H9 (cell line): Measurements from ENCODE around the gene IL15RA. TPM values are rescaled to one million over a fixed set of nuclear protein-coding genes. Genes with fewer than 3 reads are reported as not detected.

ENCODE experiments used
- DNase-seq: peaks from one replicate; pipeline ENCODE4 v3.0.0-alpha.2; 2017
- H2AFZ ChIP-seq: one replicate; pipeline ENCODE4 v1.6.1; 2013; ENCODE audit warnings: mild to moderate bottlenecking, low read length, control low read depth, moderate library complexity
- H2AK5ac ChIP-seq: 2 replicates; pipeline ENCODE4 v1.6.1; 2013; ENCODE audit warnings: low read length, control low read depth, mixed read lengths; ENCODE audit not compliant: insufficient read length
- H2BK120ac ChIP-seq: one replicate; pipeline ENCODE4 v1.6.1; 2013; ENCODE audit warnings: low read depth, mild to moderate bottlenecking, low read length, control low read depth, inconsistent platforms; ENCODE audit not compliant: poor library complexity, severe bottlenecking
- H2BK12ac ChIP-seq: 2 replicates; pipeline ENCODE4 v1.6.1; 2013; ENCODE audit warnings: low read length, control low read depth, mixed read lengths, low read depth; ENCODE audit not compliant: insufficient read length
- H2BK15ac ChIP-seq: 2 replicates; pipeline ENCODE4 v1.6.1; 2013; ENCODE audit warnings: low read depth, low read length, control low read depth
- H2BK20ac ChIP-seq: one replicate; pipeline ENCODE4 v1.6.1; 2013; ENCODE audit warnings: low read depth, mild to moderate bottlenecking, low read length, control low read depth, inconsistent platforms; ENCODE audit not compliant: poor library complexity, severe bottlenecking
- H2BK5ac ChIP-seq: 2 replicates; pipeline ENCODE4 v1.6.1; 2013; ENCODE audit warnings: low read length, control low read depth, mixed read lengths; ENCODE audit not compliant: insufficient read length
- H3K14ac ChIP-seq: 2 replicates; pipeline ENCODE4 v1.6.1; 2013; ENCODE audit warnings: low read length, control low read depth; ENCODE audit not compliant: insufficient read depth
- H3K18ac ChIP-seq: 2 replicates; pipeline ENCODE4 v1.6.1; 2013; ENCODE audit warnings: low read depth, mild to moderate bottlenecking, mixed read lengths, low read length, control low read depth; ENCODE audit not compliant: insufficient read length
- H3K23ac ChIP-seq: 2 replicates; pipeline ENCODE4 v1.6.1; 2013; ENCODE audit warnings: low read length, control low read depth, mixed read lengths, low read depth; ENCODE audit not compliant: insufficient read length
- H3K23me2 ChIP-seq: 2 replicates; pipeline ENCODE4 v1.6.1; 2013; ENCODE audit warnings: low read depth, mild to moderate bottlenecking, mixed read lengths, low read length, control low read depth; ENCODE audit not compliant: insufficient read length, poor library complexity, severe bottlenecking
- H3K27ac ChIP-seq: 2 replicates; pipeline ENCODE4 v1.5.1; 2013; ENCODE audit warnings: low read length, control low read depth, mixed read lengths, low read depth; ENCODE audit not compliant: insufficient read length
- H3K27me3 ChIP-seq: 2 replicates; pipeline ENCODE4 v1.6.1; 2013; ENCODE audit warnings: low read length, control low read depth, inconsistent platforms; ENCODE audit not compliant: insufficient read depth
- H3K4ac ChIP-seq: 2 replicates; pipeline ENCODE4 v1.6.1; 2013; ENCODE audit warnings: low read depth, mild to moderate bottlenecking, control low read depth, inconsistent platforms, low read length, moderate library complexity
- H3K4me1 ChIP-seq: 2 replicates; pipeline ENCODE4 v1.6.1; 2013; ENCODE audit warnings: low read length, control low read depth, inconsistent platforms; ENCODE audit not compliant: insufficient read depth
- H3K4me2 ChIP-seq: 2 replicates; pipeline ENCODE4 v1.6.1; 2013; ENCODE audit warnings: low read length, control low read depth, mixed read lengths; ENCODE audit not compliant: insufficient read length, insufficient read depth
- H3K56ac ChIP-seq: 2 replicates; pipeline ENCODE4 v1.6.1; 2013; ENCODE audit warnings: low read depth, mild to moderate bottlenecking, mixed read lengths, low read length, control low read depth; ENCODE audit not compliant: insufficient read length
- H3K79me1 ChIP-seq: 2 replicates; pipeline ENCODE4 v1.6.1; 2013; ENCODE audit warnings: low read depth, mild to moderate bottlenecking, moderate library complexity, low read length, control low read depth, inconsistent platforms; ENCODE audit not compliant: insufficient read depth, poor library complexity, severe bottlenecking
- H3K79me2 ChIP-seq: 2 replicates; pipeline ENCODE4 v1.6.1; 2013; ENCODE audit warnings: low read length, control low read depth, inconsistent platforms; ENCODE audit not compliant: insufficient read depth
- H3K9ac ChIP-seq: 2 replicates; pipeline ENCODE4 v1.6.1; 2013; ENCODE audit warnings: low read length, control low read depth, mixed read lengths; ENCODE audit not compliant: insufficient read length; ENCODE audit errors: extremely low read depth
- H3K9me3 ChIP-seq: one replicate; pipeline ENCODE4 v1.6.1; 2013; ENCODE audit warnings: low read depth, low read length, inconsistent platforms; ENCODE audit not compliant: control insufficient read depth
- H3T11ph ChIP-seq: one replicate; pipeline ENCODE4 v1.6.1; 2013; ENCODE audit warnings: mild to moderate bottlenecking, low read length, control low read depth, inconsistent platforms
- H4K20me1 ChIP-seq: one replicate; pipeline ENCODE4 v1.6.1; 2013; ENCODE audit not compliant: control insufficient read depth, insufficient read length, insufficient read depth
- H4K5ac ChIP-seq: 2 replicates; pipeline ENCODE4 v1.6.1; 2013; ENCODE audit warnings: low read depth, mild to moderate bottlenecking, mixed read lengths, low read length, control low read depth; ENCODE audit not compliant: insufficient read length
- H4K8ac ChIP-seq: replicated peaks from 2 replicates; pipeline ENCODE4 v1.6.1; 2013; ENCODE audit warnings: low read length, control low read depth, mixed read lengths, low read depth; ENCODE audit not compliant: insufficient read length
- H4K91ac ChIP-seq: 2 replicates; pipeline ENCODE4 v1.6.1; 2013; ENCODE audit warnings: low read depth, mild to moderate bottlenecking, moderate library complexity, mixed read lengths, low read length, control low read depth; ENCODE audit not compliant: insufficient read length
- H3K27ac Mint-ChIP-seq, 3 experiments: 2 replicates in 2 of 3; 3 replicates in 1 of 3; pipeline ENCODE4 v1.8.0; 2020 to 2021; ENCODE audit warnings: mixed read lengths in 3 of 3, mild to moderate bottlenecking in 1 of 3, moderate library complexity in 1 of 3
- H3K27me3 Mint-ChIP-seq: 2 replicates; pipeline ENCODE4 v1.8.0; 2021; ENCODE audit warnings: low read depth, mild to moderate bottlenecking, moderate library complexity, mixed read lengths
- H3K36me3 Mint-ChIP-seq, 3 experiments: 2 replicates in 2 of 3; 3 replicates in 1 of 3; pipeline ENCODE4 v1.8.0; 2020 to 2021; ENCODE audit warnings: low read depth in 3 of 3, mixed read lengths in 3 of 3; ENCODE audit not compliant: insufficient read depth in 1 of 3
- H3K4me1 Mint-ChIP-seq, 2 experiments: 2 replicates each; pipeline ENCODE4 v1.8.0; 2020; ENCODE audit warnings: mixed read lengths in 2 of 2
- H3K4me3 Mint-ChIP-seq, 2 experiments: 2 replicates in 1 of 2; 3 replicates in 1 of 2; pipeline ENCODE4 v1.8.0; 2020 to 2021; ENCODE audit warnings: mild to moderate bottlenecking in 2 of 2, mixed read lengths in 2 of 2, moderate library complexity in 1 of 2
- H3K9me3 Mint-ChIP-seq, 2 experiments: 2 replicates in 1 of 2; 3 replicates in 1 of 2; pipeline ENCODE4 v1.8.0; 2020; ENCODE audit warnings: mild to moderate bottlenecking in 2 of 2, mixed read lengths in 2 of 2, moderate library complexity in 1 of 2
- WGBS: extraction: QIAGEN DNeasy Blood & Tissue Kit; methylation state at CpG from one replicate; pipeline ENCODE4 v1.1.7; 2013; ENCODE audit warnings: missing lambda C conversion rate, low lambda C conversion rate, mixed read lengths; ENCODE audit not compliant: insufficient read length; ENCODE audit errors: extremely low coverage; 5-methylcytosine and 5-hydroxymethylcytosine counted together
- total RNA-seq: library from RNA; stranded (reverse); gene quantifications from 2 replicates; pipeline ENCODE4 v1.2.1, GENCODE V29; 2021
- TF ChIP-seq, protein P1 (sequence below): fragments of 200-600 bp; sonication (generic); conservative IDR thresholded peaks from 3 replicates; pipeline ENCODE4 v1.8.0; 2021; ENCODE audit warnings: antibody characterized with exemption, mild to moderate bottlenecking

The IL15RA gene
- total RNA-seq, 1 experiment from 2014 or later, result 0.31 TPM

DNA sequence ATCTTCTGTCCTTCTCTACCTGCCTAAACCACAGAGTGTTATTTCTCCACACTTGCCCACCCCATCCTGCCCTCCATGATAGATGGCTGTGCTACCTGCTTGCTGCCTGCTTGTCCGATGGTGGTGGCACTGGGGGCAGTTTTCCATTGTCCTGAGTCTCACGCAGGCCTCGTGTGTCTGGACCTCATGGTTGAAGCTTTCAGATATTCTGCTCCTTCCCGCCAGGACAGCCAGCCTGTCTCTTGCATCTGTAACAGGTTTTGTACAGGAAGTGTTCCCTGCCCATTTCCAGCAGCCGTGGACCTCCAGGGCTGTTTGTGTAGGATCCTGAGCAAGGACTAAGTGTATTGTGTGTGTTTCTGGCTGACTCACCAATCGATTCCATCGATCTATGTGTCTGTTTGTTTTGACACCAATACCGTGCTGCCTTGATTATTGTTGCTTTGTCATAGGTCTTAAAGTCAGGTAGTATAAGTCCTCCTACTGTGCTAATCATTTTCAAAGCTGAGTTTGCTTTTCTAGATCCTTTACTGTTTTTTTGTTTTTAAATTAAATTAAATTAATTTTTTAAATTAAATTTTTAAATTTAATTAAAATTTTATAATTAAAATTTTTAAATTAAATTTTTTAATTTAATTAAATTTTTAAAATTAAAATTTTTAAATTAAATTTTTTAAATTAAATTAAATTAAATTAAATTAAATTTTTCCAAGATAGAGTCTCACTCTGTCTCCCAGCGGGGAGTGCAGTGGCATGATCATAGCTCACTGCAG is 8.5 kb downstream of the IL15RA start:
- no peak overlapping the region; the same call in 1 of the 2 replicates for H3K14ac ChIP-seq
- no peaks in the 10 kb centered on the region for H3K23me2 ChIP-seq
- no peak overlapping the region for H3K9ac ChIP-seq
- no peak overlapping the region for H2BK5ac ChIP-seq
- no peak overlapping the region for H3K23ac ChIP-seq
- H3K4me1 Mint-ChIP-seq, result no peaks in the 10 kb centered on the region
- H2BK20ac ChIP-seq, result no peak overlapping the region
- no peak overlapping the region for H3K4me2 ChIP-seq
- H3K9me3 ChIP-seq, result no peaks in the 10 kb centered on the region
- no peak overlapping the region for H3K4me3 Mint-ChIP-seq
- no peak overlapping the region for H2BK12ac ChIP-seq
- H3K36me3 Mint-ChIP-seq, result no peaks in the 10 kb centered on the region
- no peak overlapping the region for H3K18ac ChIP-seq
- WGBS, result no CpG with 5 or more reads among the region's 9 CpGs
- H2BK15ac ChIP-seq, result no peak overlapping the region
- no peak overlapping the region for H3K27ac ChIP-seq
- no peak overlapping the region for H3K56ac ChIP-seq
- no peaks in the 10 kb centered on the region for H3K27me3 ChIP-seq
- no peak overlapping the region for H3K27ac Mint-ChIP-seq
- no peak overlapping the region for H2BK120ac ChIP-seq
- H3T11ph ChIP-seq, result no peak overlapping the region
- H3K4me1 ChIP-seq, result no peaks in the 10 kb centered on the region
- no peak overlapping the region for H2AFZ ChIP-seq
- no peaks in the 10 kb centered on the region for H4K20me1 ChIP-seq
- DNase-seq, result no peak
- no peak overlapping the region for H2AK5ac ChIP-seq
- no peaks in the 10 kb centered on the region for H3K79me2 ChIP-seq
- no peaks in the 10 kb centered on the region for H3K9me3 Mint-ChIP-seq
- H4K8ac ChIP-seq, result no peak overlapping the region
- H4K5ac ChIP-seq, result no peak overlapping the region
- no peak overlapping the region for H4K91ac ChIP-seq
- H3K27me3 Mint-ChIP-seq, result peaks cover 20% of the 10 kb centered on the region
- TF ChIP-seq, protein P1, sequence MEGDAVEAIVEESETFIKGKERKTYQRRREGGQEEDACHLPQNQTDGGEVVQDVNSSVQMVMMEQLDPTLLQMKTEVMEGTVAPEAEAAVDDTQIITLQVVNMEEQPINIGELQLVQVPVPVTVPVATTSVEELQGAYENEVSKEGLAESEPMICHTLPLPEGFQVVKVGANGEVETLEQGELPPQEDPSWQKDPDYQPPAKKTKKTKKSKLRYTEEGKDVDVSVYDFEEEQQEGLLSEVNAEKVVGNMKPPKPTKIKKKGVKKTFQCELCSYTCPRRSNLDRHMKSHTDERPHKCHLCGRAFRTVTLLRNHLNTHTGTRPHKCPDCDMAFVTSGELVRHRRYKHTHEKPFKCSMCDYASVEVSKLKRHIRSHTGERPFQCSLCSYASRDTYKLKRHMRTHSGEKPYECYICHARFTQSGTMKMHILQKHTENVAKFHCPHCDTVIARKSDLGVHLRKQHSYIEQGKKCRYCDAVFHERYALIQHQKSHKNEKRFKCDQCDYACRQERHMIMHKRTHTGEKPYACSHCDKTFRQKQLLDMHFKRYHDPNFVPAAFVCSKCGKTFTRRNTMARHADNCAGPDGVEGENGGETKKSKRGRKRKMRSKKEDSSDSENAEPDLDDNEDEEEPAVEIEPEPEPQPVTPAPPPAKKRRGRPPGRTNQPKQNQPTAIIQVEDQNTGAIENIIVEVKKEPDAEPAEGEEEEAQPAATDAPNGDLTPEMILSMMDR, result no peak
- H3K79me1 ChIP-seq, result no peaks in the 10 kb centered on the region
- no peak overlapping the region for H3K4ac ChIP-seq
